HEK293 (cell line): ENCODE measurements around the gene TMEM151A.

ENCODE experiments used
- CTCF ChIA-PET: fragments of 350-600 bp; formaldehyde crosslinking; extraction: SDS; loops from one replicate; lab custom pipeline; 2021; ENCODE audit warnings: antibody characterized with exemption; lab: Yijun Ruan, JAX
- POLR2A ChIA-PET: fragments of 300-600 bp; formaldehyde crosslinking; extraction: SDS; loops from one replicate; lab custom pipeline; 2020; ENCODE audit warnings: antibody characterized with exemption, inconsistent platforms; lab: Yijun Ruan, JAX
- H3K27ac ChIP-seq: fragments of 200-500 bp; sonication (Bioruptor generic); 2 replicates; pipeline ENCODE4 v1.5.1; 2014; ENCODE audit warnings: low read depth, low read length, control low read depth, inconsistent platforms; ENCODE audit errors: extremely low read depth
- H3K36me3 ChIP-seq, 2 experiments: fragments of 200-500 bp in 1 of 2; sonication (Bioruptor generic) in 1 of 2; 1 replicate in 1 of 2; 2 replicates in 1 of 2; pipeline ENCODE4 v1.5.1; 2014 to 2017; ENCODE audit warnings: inconsistent platforms in 2 of 2, low read length in 2 of 2; ENCODE audit not compliant: control insufficient read depth in 2 of 2, insufficient read depth in 1 of 2
- H3K4me1 ChIP-seq: fragments of 200-500 bp; sonication (Bioruptor generic); 2 replicates; pipeline ENCODE4 v1.5.1; 2014; ENCODE audit warnings: mild to moderate bottlenecking, low read length, inconsistent platforms; ENCODE audit not compliant: control insufficient read depth, insufficient read depth
- H3K4me3 ChIP-seq: 2 replicates; pipeline ENCODE4 v1.5.1; 2011; ENCODE audit warnings: low read depth, mild to moderate bottlenecking, control low read depth, low read length, moderate library complexity
- H3K9me3 ChIP-seq: fragments of 200-500 bp; sonication (Bioruptor generic); 2 replicates; pipeline ENCODE4 v1.5.1; 2014; ENCODE audit warnings: low read depth, low read length, inconsistent platforms; ENCODE audit not compliant: control insufficient read depth, insufficient read depth
- BCL11A ChIP-seq: fragments of 450-650 bp; formaldehyde crosslinking; IDR thresholded peaks from 2 replicates; pipeline ENCODE4 v1.5.1; 2016; ENCODE audit warnings: low read depth, missing biosample characterization, missing genetic modification characterization
- CTCF ChIP-seq: fragments of 450-650 bp; formaldehyde crosslinking; IDR thresholded peaks from 2 replicates; pipeline ENCODE4 v1.5.1; 2016; ENCODE audit warnings: missing biosample characterization, missing genetic modification characterization
- GLIS1 ChIP-seq: fragments of 450-650 bp; formaldehyde crosslinking; IDR thresholded peaks from 2 replicates; pipeline ENCODE4 v1.5.1; 2016; ENCODE audit warnings: missing biosample characterization, missing genetic modification characterization
- GLIS2 ChIP-seq: fragments of 450-650 bp; formaldehyde crosslinking; IDR thresholded peaks from 2 replicates; pipeline ENCODE4 v1.5.1; 2016; ENCODE audit warnings: missing biosample characterization, missing genetic modification characterization
- OSR2 ChIP-seq: fragments of 450-650 bp; formaldehyde crosslinking; IDR thresholded peaks from 2 replicates; pipeline ENCODE4 v1.5.1; 2016; ENCODE audit warnings: missing biosample characterization, missing genetic modification characterization
- PRDM6 ChIP-seq: fragments of 450-650 bp; formaldehyde crosslinking; IDR thresholded peaks from 2 replicates; pipeline ENCODE4 v1.5.1; 2017; ENCODE audit warnings: missing biosample characterization, missing genetic modification characterization
- REPIN1 ChIP-seq: fragments of 450-650 bp; formaldehyde crosslinking; IDR thresholded peaks from 2 replicates; pipeline ENCODE4 v1.5.1; 2017; ENCODE audit warnings: missing biosample characterization, missing genetic modification characterization, low read depth
- SP7 ChIP-seq: fragments of 450-650 bp; formaldehyde crosslinking; IDR thresholded peaks from 2 replicates; pipeline ENCODE4 v1.5.1; 2016; ENCODE audit warnings: missing biosample characterization, missing genetic modification characterization
- ZBTB10 ChIP-seq: fragments of 450-650 bp; formaldehyde crosslinking; IDR thresholded peaks from 2 replicates; pipeline ENCODE4 v1.5.1; 2016; ENCODE audit warnings: missing biosample characterization, missing genetic modification characterization
- ZIC2 ChIP-seq: fragments of 450-650 bp; formaldehyde crosslinking; IDR thresholded peaks from 2 replicates; pipeline ENCODE4 v1.5.1; 2016; ENCODE audit warnings: missing biosample characterization, missing genetic modification characterization
- ZNF324 ChIP-seq: fragments of 450-650 bp; formaldehyde crosslinking; IDR thresholded peaks from 2 replicates; pipeline ENCODE4 v1.5.1; 2016; ENCODE audit warnings: missing biosample characterization, missing genetic modification characterization
- ZNF341 ChIP-seq: fragments of 450-650 bp; formaldehyde crosslinking; IDR thresholded peaks from 2 replicates; pipeline ENCODE4; 2016; ENCODE audit warnings: low read depth, missing biosample characterization, missing genetic modification characterization
- ZNF426 ChIP-seq: fragments of 450-650 bp; formaldehyde crosslinking; IDR thresholded peaks from 2 replicates; pipeline ENCODE4 v1.5.1; 2017; ENCODE audit warnings: missing biosample characterization, missing genetic modification characterization, mild to moderate bottlenecking, inconsistent platforms, moderate library complexity
- ZNF433 ChIP-seq: fragments of 450-650 bp; formaldehyde crosslinking; IDR thresholded peaks from 2 replicates; pipeline ENCODE4 v1.5.1; 2016; ENCODE audit warnings: missing biosample characterization, missing genetic modification characterization, low read depth
- ZNF629 ChIP-seq: fragments of 450-650 bp; formaldehyde crosslinking; IDR thresholded peaks from 2 replicates; pipeline ENCODE4 v1.5.1; 2017; ENCODE audit warnings: missing biosample characterization, missing genetic modification characterization
- ZNF660 ChIP-seq: fragments of 450-650 bp; IDR thresholded peaks from 2 replicates; pipeline ENCODE4 v1.5.1; 2018; ENCODE audit warnings: missing biosample characterization, mild to moderate bottlenecking, missing genetic modification characterization
- ZSCAN30 ChIP-seq: fragments of 450-650 bp; IDR thresholded peaks from 2 replicates; pipeline ENCODE4 v1.5.1; 2018; ENCODE audit warnings: missing biosample characterization, mild to moderate bottlenecking, missing genetic modification characterization, moderate library complexity

The TMEM151A gene

GRCh38 chr11:66282468-66283455 lies 8.9 kb upstream of the TMEM151A start (continued):
- peak; percentile 17; the same call in 1 of the 2 replicates for TF ChIP-seq GLIS2 (tag by site-specific recombination)
- TF ChIP-seq SP7 (tag by site-specific recombination) = 0 out of 2 replicates have a peak, but pooled peaks have one; percentile 35
- peak; percentile 93 for TF ChIP-seq CTCF (tag by site-specific recombination)
- TF ChIP-seq ZNF660 (tag by site-specific recombination) = 0 out of 2 replicates have a peak, but pooled peaks have one; percentile 35
- TF ChIP-seq OSR2 (tag by site-specific recombination) = no peak
- TF ChIP-seq ZNF426 = no peak
- TF ChIP-seq ZSCAN30 (tag by site-specific recombination) = peak; percentile 60; the same call in 1 of the 2 replicates
- TF ChIP-seq ZBTB10 (tag by site-specific recombination) = 0 out of 2 replicates have a peak, but pooled peaks have one; percentile 17
- TF ChIP-seq REPIN1 (tag by site-specific recombination) = no peak
- no peak for TF ChIP-seq ZNF433 (tag by site-specific recombination)
- 0 out of 2 replicates have a peak, but pooled peaks have one; percentile 28 for TF ChIP-seq ZIC2 (tag by site-specific recombination)
- 0 out of 2 replicates have a peak, but pooled peaks have one; percentile 23 for TF ChIP-seq ZNF324 (tag by site-specific recombination)
- peak; percentile 81 for TF ChIP-seq ZNF341 (tag by site-specific recombination)
- TF ChIP-seq ZNF629 (tag by site-specific recombination) = peak; percentile 24; the same call in 1 of the 2 replicates
- TF ChIP-seq BCL11A (tag by site-specific recombination) = no peak

- POLR2A ChIA-PET = interaction anchor here (0.6 to 1.3 kb wide), 5 partner anchors 12 to 770 kb away, joined by 3 to 8 read pairs (median 4); no protein-coding TSS in a partner anchor
- Histone ChIP-seq H3K27ac (no peak overlapping the region), H3K9me3 (no peaks in the 10 kb centered on the region), H3K4me1 (no peaks in the 10 kb centered on the region), H3K36me3 (peaks cover 0 to 31% of the 10 kb centered on the region in 2 experiments; a peak in 1 of 3 replicates), H3K4me3 (no peak overlapping the region)
- TF ChIP-seq GLIS1 (tag by site-specific recombination) = peak; percentile 47; the same call in 1 of the 2 replicates
- no peak for TF ChIP-seq PRDM6 (tag by site-specific recombination)
- TF ChIP-seq GLIS2 (tag by site-specific recombination) = peak; percentile 26; the same call in 1 of the 2 replicates
- CTCF ChIA-PET = interaction anchor here (0.6 to 3.8 kb wide), 11 partner anchors 13 to 141 kb away, joined by 3 to 24 read pairs (median 4); no protein-coding TSS in a partner anchor
These were observed 8.1 kb upstream of the TMEM151A start for GRCh38 chr11:66283461-66284105.
